Pancreas (tissue), 10 donors: ENCODE data around the gene KIAA0753. TPM values are rescaled to one million over a fixed set of nuclear protein-coding genes. Genes with fewer than 3 reads are reported as not detected.

Experiments used
- ATAC-seq, 4 donors: fragments of 200-7000 bp; cut with Tn5 transposase; one replicate each; pipeline versions ENCODE4 v1.8.0 to v1.9.1; 2020; ENCODE audit warnings: mild to moderate bottlenecking in 4 of 4, moderate library complexity in 4 of 4
- DNase-seq, 6 donors: peaks; one replicate each; pipeline ENCODE4 v3.0.0-alpha.2; 2020
- FAIRE-seq: peaks from 2 replicates; lab custom pipeline; 2012; peaks lifted over from hg19 to GRCh38; lab: Jason Lieb, UNC
- H3K27ac ChIP-seq, 4 donors: fragments of 200-600 bp; sonication (generic); 1 replicate in 3 of 4; 2 replicates in 1 of 4; pipeline versions ENCODE4 v1.5.0 to v1.8.0; 2020
- H3K27me3 ChIP-seq, 4 donors: fragments of 200-600 bp; one replicate each; pipeline ENCODE4 v1.8.0; 2021
- H3K36me3 ChIP-seq, 3 donors: fragments of 200-600 bp; sonication (generic) in 1 of 3; one replicate each; pipeline versions ENCODE4 v1.5.0 to v1.8.0; 2020 to 2021
- H3K4me1 ChIP-seq, 3 donors: fragments of 200-600 bp; one replicate each; pipeline ENCODE4 v1.8.0; 2021
- H3K4me3 ChIP-seq, 4 donors: fragments of 200-600 bp; sonication (generic) in 2 of 4; one replicate each; pipeline versions ENCODE4 v1.5.0 to v1.8.0; 2020 to 2021
- H3K9me3 ChIP-seq, 4 donors: fragments of 200-600 bp; one replicate each; pipeline ENCODE4 v1.8.0; 2021
- WGBS, 2 donors: extraction: QIAGEN DNeasy Blood & Tissue Kit; methylation state at CpG; one replicate each; pipeline ENCODE4 v1.1.7; 2013; 5-methylcytosine and 5-hydroxymethylcytosine counted together
- intact Hi-C, 3 donors: fragments of 100-400 bp; cut with DNase I; formaldehyde crosslinking; loops; one replicate each; pipeline versions ENCODE4 v1.11.1 to v1.14.2; 2022
- polyA plus RNA-seq, 2 donors: library from polyadenylated mRNA; stranded (reverse); fragments of 200-250 nt; gene quantifications; one replicate each; pipeline ENCODE4 v1.2.3, GENCODE V29; 2013
- total RNA-seq, 6 donors: library from RNA; stranded (reverse); fragmentation: NEBNext Ultra II Directional in 4 of 6; extraction: Animal tissue kit (Norgen Biotek cat#: 25700) in 4 of 6; gene quantifications; one replicate each; pipeline versions ENCODE4 v1.2.1 to v1.2.4, GENCODE V29; 2021 to 2023
- TF ChIP-seq, protein P1 (sequence below), 4 donors: fragments of 200-600 bp; sonication (generic) in 3 of 4; IDR thresholded peaks; one replicate each; pipeline versions ENCODE4 v1.5.0 to v1.8.0; 2021; ENCODE audit warnings: antibody characterized with exemption in 4 of 4
- donor health status: healthy with polysubstance abuse.
- donor health status: DM: no; HTN: no; CAD: no; lungs with moderate emphysema.
- donor health status: DM: no; HTN: no; CAD: no.
- donor health status: control.
- donor health status: control.
- donor health status: Bipolar disorder and iron deficiency.
- donor health status: DM: yes; HTN: yes; CAD: no.
- donor health status: DM: no; HTN: no; CAD: no.
- donor health status: DM: no; HTN: no; CAD: no.
- donor health status: DM: yes; HTN: yes; CAD: no.

Gene KIAA0753
- total and polyA plus RNA-seq, 8 donors, result 4.4 to 10.6 (median 6.0) TPM

GRCh38 chr17:6539871-6540270 is 100.6 kb downstream of the KIAA0753 start:
- TF ChIP-seq, protein P1, sequence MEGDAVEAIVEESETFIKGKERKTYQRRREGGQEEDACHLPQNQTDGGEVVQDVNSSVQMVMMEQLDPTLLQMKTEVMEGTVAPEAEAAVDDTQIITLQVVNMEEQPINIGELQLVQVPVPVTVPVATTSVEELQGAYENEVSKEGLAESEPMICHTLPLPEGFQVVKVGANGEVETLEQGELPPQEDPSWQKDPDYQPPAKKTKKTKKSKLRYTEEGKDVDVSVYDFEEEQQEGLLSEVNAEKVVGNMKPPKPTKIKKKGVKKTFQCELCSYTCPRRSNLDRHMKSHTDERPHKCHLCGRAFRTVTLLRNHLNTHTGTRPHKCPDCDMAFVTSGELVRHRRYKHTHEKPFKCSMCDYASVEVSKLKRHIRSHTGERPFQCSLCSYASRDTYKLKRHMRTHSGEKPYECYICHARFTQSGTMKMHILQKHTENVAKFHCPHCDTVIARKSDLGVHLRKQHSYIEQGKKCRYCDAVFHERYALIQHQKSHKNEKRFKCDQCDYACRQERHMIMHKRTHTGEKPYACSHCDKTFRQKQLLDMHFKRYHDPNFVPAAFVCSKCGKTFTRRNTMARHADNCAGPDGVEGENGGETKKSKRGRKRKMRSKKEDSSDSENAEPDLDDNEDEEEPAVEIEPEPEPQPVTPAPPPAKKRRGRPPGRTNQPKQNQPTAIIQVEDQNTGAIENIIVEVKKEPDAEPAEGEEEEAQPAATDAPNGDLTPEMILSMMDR (IDR thresholded peaks at IDR 0.05), result no peak
- H3K4me1 ChIP-seq, result no peaks in the 10 kb centered on the region
- FAIRE-seq, result no peak
- ATAC-seq, result no peak
- H3K36me3 ChIP-seq, result no peaks in the 10 kb centered on the region
- H3K27me3 ChIP-seq, result no peaks in the 10 kb centered on the region
- peak in 1 of 6 donors; percentile 22 for DNase-seq
- 63 to 71% methylated on average over 3 of the region's 3 CpGs for WGBS, 2 donors
- no peak overlapping the region for H3K27ac ChIP-seq
- no peak overlapping the region for H3K4me3 ChIP-seq
- intact Hi-C loops, result no loop called here
- no peaks in the 10 kb centered on the region for H3K9me3 ChIP-seq

GRCh38 chr17:6536566-6537065 is 103.9 kb downstream of the KIAA0753 start:
- no peaks in the 10 kb centered on the region for H3K9me3 ChIP-seq
- WGBS, 2 donors, result 82 to 88% methylated on average over 10 of the region's 10 CpGs
- intact Hi-C loops, result no loop called here
- DNase-seq (peak in 1 of 6 donors; percentile 28), FAIRE-seq (no peak), ATAC-seq (no peak)
- H3K36me3 ChIP-seq, result no peaks in the 10 kb centered on the region
- H3K4me3 ChIP-seq, result no peak overlapping the region
- no peaks in the 10 kb centered on the region for H3K4me1 ChIP-seq
- no peaks in the 10 kb centered on the region for H3K27me3 ChIP-seq
- TF ChIP-seq, protein P1 (IDR thresholded peaks at IDR 0.05), result no peak
- H3K27ac ChIP-seq, result no peak overlapping the region

DNA sequence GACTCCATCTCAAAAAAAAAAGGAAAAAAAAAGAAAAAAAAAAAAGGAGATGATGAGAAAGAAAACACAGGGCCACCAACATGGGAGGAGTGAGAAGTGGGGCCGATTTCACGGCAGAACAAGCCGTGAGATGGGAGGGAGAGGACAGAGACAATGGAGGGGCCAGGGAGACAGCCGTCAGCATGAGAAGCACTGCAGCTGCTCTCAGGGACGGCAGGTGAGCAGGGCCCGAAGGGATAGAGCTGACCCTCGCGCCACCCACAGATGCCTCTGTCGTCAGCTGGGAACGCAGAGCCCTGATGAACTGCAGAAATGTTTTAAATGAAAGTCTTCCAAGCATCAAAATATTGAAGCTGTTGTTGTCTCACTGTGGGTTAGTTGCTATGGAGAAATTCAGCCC is 104.5 kb downstream of the KIAA0753 start:
- Histone ChIP-seq H3K4me1 (no peaks in the 10 kb centered on the region), H3K9me3 (no peaks in the 10 kb centered on the region), H3K4me3 (no peak overlapping the region), H3K27me3 (no peaks in the 10 kb centered on the region), H3K27ac (no peak overlapping the region), H3K36me3 (no peaks in the 10 kb centered on the region)
- peak in 1 of 6 donors; percentile 24 for DNase-seq
- ATAC-seq, result no peak
- FAIRE-seq, result no peak
- WGBS, 2 donors, result 60 to 70% methylated on average over 10 of the region's 10 CpGs
- intact Hi-C loops, result no loop called here
- TF ChIP-seq, protein P1 (IDR thresholded peaks at IDR 0.05), result no peak

GRCh38 chr17:6534846-6535514 is 105.5 kb downstream of the KIAA0753 start:
- Histone ChIP-seq H3K4me3 (no peak overlapping the region), H3K27me3 (no peaks in the 10 kb centered on the region), H3K27ac (no peak overlapping the region), H3K9me3 (no peaks in the 10 kb centered on the region), H3K36me3 (no peaks in the 10 kb centered on the region), H3K4me1 (no peaks in the 10 kb centered on the region)
- intact Hi-C loops, result no loop called here
- peak in 1 of 6 donors; percentile 16 for DNase-seq
- TF ChIP-seq, protein P1 (IDR thresholded peaks at IDR 0.05), result no peak
- no peak for ATAC-seq
- FAIRE-seq, result no peak
- WGBS, 2 donors, result 70 to 81% methylated on average over 3 of the region's 3 CpGs

DNA sequence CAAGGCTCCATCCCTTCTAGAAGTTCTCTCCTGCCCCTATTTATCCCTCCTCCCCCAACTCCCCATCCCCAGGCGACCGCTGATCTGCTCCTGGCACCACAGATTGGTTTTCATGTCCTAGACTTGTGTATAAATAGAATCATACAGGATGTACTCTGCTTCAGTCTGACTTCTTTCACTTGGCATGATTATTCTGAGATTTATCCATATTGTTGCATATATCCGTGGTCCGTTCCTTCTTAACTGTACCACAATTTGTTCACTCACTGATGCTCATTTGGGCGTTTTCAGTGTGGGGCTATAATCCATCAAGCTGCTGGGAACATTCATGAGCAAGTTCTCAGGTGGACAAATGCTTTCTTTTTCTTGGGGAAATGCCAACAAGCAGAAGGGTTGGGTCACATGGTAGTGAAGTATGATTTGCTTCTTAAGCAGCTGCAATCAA is 108.0 kb downstream of the KIAA0753 start:
- H3K27me3 ChIP-seq, result no peaks in the 10 kb centered on the region
- no peak overlapping the region for H3K4me3 ChIP-seq
- DNase-seq, result peak in 1 of 6 donors; percentile 8
- H3K9me3 ChIP-seq, result no peaks in the 10 kb centered on the region
- FAIRE-seq, result no peak
- no peak overlapping the region for H3K27ac ChIP-seq
- H3K4me1 ChIP-seq, result no peaks in the 10 kb centered on the region
- no peaks in the 10 kb centered on the region for H3K36me3 ChIP-seq
- WGBS, 2 donors, result 68 to 87% methylated on average over 5 of the region's 5 CpGs
- ATAC-seq, result no peak
- intact Hi-C loops, result no loop called here
- TF ChIP-seq, protein P1 (IDR thresholded peaks at IDR 0.05), result no peak
